Chondrocyte (in vitro differentiated cells): ENCODE data around the gene SLC35B4. TPM values are rescaled to one million over a fixed set of nuclear protein-coding genes. Genes with fewer than 3 reads are reported as not detected.

ENCODE experiments used
- DNase-seq: peaks from one replicate; pipeline ENCODE4 v3.0.0; 2021; ENCODE audit warnings: mixed read lengths, low spot score
- H3K27ac Mint-ChIP-seq: one replicate; pipeline ENCODE4 v1.8.0; 2021; ENCODE audit warnings: mild to moderate bottlenecking, moderate library complexity, mixed read lengths; ENCODE audit not compliant: unreplicated experiment
- H3K27me3 Mint-ChIP-seq: 2 replicates; pipeline ENCODE4 v1.8.0; 2021; ENCODE audit warnings: low read depth, mixed read lengths
- H3K36me3 Mint-ChIP-seq: 2 replicates; pipeline ENCODE4 v1.8.0; 2021; ENCODE audit warnings: low read depth, mixed read lengths
- H3K4me1 Mint-ChIP-seq: 2 replicates; pipeline ENCODE4 v1.8.0; 2021; ENCODE audit warnings: low read depth, mild to moderate bottlenecking, mixed read lengths
- H3K4me3 Mint-ChIP-seq: one replicate; pipeline ENCODE4 v1.8.0; 2021; ENCODE audit warnings: mild to moderate bottlenecking, moderate library complexity, mixed read lengths; ENCODE audit not compliant: unreplicated experiment
- H3K9me3 Mint-ChIP-seq: 2 replicates; pipeline ENCODE4 v1.8.0; 2021; ENCODE audit warnings: low read depth, mixed read lengths
- total RNA-seq: library from RNA; stranded (reverse); gene quantifications from 3 replicates; pipeline ENCODE4 v1.2.1, GENCODE V29; 2021
- TF ChIP-seq, protein P1 (sequence below): fragments of 200-600 bp; sonication (generic); IDR thresholded peaks from 2 replicates; pipeline ENCODE4 v1.5.0; 2021; ENCODE audit warnings: antibody characterized with exemption, mild to moderate bottlenecking, moderate library complexity

Gene SLC35B4
- total RNA-seq, 1 donor from 2014 or later: 25.1 TPM

DNA sequence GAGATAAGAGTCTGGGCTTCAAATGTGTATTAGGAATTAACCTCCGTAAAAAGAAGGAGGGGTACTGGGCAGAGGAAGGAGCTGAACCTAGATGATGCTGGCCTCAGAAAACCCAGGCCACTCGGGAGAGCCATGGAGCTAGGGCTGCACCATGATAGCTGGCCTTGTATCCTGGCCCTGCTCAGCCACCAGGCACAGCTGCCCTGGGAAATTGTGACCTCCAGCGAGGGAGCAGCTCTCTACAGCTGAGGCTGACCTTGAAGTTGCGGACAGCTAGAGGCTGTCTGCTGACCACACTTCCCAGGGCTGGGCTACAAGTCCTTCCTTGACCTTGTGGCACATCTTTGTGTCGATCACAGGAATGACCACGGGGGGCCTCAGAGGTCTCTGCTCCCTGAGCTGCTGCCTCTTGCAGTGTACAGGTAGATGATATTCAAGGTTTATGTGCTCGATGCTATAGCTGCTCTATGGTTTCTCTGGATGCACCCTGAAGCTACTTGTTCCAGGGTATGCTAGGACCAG, 38.3 kb upstream of the SLC35B4 start:
- TF ChIP-seq, protein P1, sequence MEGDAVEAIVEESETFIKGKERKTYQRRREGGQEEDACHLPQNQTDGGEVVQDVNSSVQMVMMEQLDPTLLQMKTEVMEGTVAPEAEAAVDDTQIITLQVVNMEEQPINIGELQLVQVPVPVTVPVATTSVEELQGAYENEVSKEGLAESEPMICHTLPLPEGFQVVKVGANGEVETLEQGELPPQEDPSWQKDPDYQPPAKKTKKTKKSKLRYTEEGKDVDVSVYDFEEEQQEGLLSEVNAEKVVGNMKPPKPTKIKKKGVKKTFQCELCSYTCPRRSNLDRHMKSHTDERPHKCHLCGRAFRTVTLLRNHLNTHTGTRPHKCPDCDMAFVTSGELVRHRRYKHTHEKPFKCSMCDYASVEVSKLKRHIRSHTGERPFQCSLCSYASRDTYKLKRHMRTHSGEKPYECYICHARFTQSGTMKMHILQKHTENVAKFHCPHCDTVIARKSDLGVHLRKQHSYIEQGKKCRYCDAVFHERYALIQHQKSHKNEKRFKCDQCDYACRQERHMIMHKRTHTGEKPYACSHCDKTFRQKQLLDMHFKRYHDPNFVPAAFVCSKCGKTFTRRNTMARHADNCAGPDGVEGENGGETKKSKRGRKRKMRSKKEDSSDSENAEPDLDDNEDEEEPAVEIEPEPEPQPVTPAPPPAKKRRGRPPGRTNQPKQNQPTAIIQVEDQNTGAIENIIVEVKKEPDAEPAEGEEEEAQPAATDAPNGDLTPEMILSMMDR: no peak
- Mint-ChIP-seq H3K36me3 (no peaks in the 10 kb centered on the region), H3K27ac (no peak overlapping the region), H3K9me3 (no peaks in the 10 kb centered on the region), H3K27me3 (peaks cover 7% of the 10 kb centered on the region), H3K4me3 (no peak overlapping the region), H3K4me1 (peaks cover 11% of the 10 kb centered on the region)
- no peak for DNase-seq

DNA sequence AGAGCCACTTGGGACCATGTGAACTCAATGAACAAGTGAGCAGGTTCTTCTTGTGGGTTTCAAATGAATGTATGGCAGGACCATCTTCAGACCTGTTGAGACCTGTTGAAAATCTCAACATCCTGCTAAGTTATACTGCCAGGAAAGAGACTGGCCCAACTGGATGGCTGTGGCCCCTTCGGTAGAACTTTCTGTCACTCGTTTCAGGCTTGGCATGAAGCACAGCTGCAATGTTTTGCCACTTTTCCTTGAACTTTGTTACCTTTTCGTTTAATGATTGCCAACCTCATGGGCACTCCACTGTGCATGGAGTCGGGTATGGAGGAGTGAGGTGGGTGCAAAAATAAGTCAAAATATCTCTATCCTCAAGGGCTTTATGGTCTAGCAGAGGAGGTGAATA, 36.7 kb upstream of the SLC35B4 start:
- Mint-ChIP-seq H3K27me3 (peaks cover 5% of the 10 kb centered on the region), H3K9me3 (peaks cover 5% of the 10 kb centered on the region), H3K4me1 (peaks cover 11% of the 10 kb centered on the region), H3K27ac (no peak overlapping the region), H3K4me3 (no peak overlapping the region), H3K36me3 (no peaks in the 10 kb centered on the region)
- TF ChIP-seq, protein P1: no peak
- no peak for DNase-seq

DNA sequence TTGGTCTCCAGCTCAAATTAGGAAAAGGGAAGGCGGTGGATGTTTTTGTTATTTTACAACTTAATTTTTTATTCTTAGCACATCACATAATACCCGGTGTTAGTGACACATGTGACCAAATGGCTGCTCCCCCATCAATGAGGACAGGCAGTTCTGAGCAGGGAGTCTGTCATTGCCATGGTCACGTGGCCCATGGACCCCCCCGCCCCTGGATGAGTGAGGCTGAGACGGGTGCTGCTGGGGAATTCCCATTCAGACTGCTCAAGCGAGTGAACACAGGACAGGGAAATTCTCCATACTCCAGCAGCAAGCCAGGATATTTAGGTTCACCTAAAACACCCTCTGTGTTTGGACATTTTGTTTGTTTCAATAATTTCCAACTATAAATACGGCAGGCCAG, 34.7 kb upstream of the SLC35B4 start:
- H3K4me3 Mint-ChIP-seq: no peak overlapping the region
- no peaks in the 10 kb centered on the region for H3K36me3 Mint-ChIP-seq
- peaks cover 12% of the 10 kb centered on the region for H3K27me3 Mint-ChIP-seq
- no peak overlapping the region for H3K27ac Mint-ChIP-seq
- H3K9me3 Mint-ChIP-seq: peaks cover 5% of the 10 kb centered on the region
- DNase-seq: no peak
- TF ChIP-seq, protein P1: no peak
- peaks cover 11% of the 10 kb centered on the region for H3K4me1 Mint-ChIP-seq

DNA sequence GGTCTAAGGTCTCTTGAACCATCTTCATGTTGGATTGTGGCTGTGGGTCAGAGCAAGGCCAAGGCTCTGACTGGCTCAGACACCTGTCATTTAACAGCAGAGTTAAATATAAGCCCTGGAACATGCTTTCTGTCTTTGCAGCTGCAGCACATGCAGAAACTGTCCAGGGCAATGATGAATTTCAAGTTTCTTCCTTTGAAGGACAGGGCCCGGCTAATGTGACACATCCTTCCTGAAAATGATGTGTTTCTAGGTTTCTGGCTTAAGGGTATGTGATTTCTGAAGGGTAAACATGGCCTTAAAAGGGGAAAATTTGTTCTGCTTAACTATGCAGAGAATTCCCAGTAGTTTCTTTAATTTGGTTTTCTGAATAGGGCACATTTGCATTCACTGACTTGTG, 34.0 kb upstream of the SLC35B4 start:
- Mint-ChIP-seq H3K27ac (no peak overlapping the region), H3K9me3 (peaks cover 5% of the 10 kb centered on the region), H3K36me3 (no peaks in the 10 kb centered on the region), H3K4me1 (peaks cover 11% of the 10 kb centered on the region), H3K4me3 (no peak overlapping the region), H3K27me3 (peaks cover 14% of the 10 kb centered on the region)
- no peak for DNase-seq
- TF ChIP-seq, protein P1: no peak

DNA sequence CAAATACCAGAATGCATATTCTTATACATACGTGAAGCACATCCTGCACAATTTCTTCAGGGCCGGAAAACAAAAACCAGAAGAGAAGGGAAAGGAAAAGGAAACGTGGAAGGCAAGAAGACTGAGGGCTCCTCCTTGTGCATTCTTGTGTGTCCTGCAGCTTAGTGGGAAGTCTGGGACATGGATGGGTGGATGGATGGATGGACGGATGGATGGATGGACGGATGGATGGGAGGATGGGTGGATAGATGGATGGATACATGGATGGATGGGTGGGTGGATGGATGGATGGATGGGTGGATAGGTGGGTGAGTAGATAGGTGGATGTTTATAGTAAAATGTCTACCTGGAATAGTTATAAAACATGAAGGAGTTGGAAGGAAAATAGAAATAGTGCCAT, 30.8 kb upstream of the SLC35B4 start:
- DNase-seq: no peak
- Mint-ChIP-seq H3K9me3 (peaks cover 5% of the 10 kb centered on the region), H3K27me3 (peaks cover 33% of the 10 kb centered on the region), H3K27ac (no peak overlapping the region), H3K36me3 (no peaks in the 10 kb centered on the region), H3K4me1 (peaks cover 11% of the 10 kb centered on the region), H3K4me3 (no peak overlapping the region)
- TF ChIP-seq, protein P1: no peak
